ENCODE results near the gene FNTB.
"Not testable (repeated sequence)": the region's sequence is repeated elsewhere in the genome, so short reads cannot be mapped to it uniquely, and the experiment has no call there.

Gene FNTB

GRCh38 chr14:65010211-65010931 lies 23.7 kb downstream of the FNTB start:
- DNase-seq (ENCODE audit: insufficient read length, low spot score), result no peak
- no peak for FAIRE-seq

- FAIRE-seq (no peak), DNase-seq (ENCODE audit: insufficient read length, low spot score) (no peak)
Measured at GRCh38 chr14:65011538-65011937, 24.8 kb downstream of the FNTB start.

GRCh38 chr14:65012353-65012752 lies 25.7 kb downstream of the FNTB start:
- no peak for FAIRE-seq

DNA sequence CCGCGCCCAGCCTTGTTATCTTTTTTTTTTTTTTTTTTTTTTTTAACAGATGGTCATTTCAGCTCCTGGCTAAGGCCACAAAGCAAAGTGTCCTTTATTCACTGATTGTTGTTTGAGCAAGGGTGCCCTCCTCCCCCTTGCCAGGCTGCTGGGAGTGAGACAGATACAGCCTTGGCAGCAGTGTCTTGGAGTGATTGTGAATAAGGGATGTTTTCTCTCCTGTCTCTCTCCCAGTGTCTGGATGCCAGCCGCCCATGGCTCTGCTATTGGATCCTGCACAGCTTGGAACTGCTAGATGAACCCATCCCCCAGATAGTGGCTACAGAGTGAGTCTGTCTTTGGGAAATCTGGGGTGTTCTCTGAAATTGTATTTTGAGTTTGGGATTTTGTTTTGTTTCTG lies 28.7 kb downstream of the FNTB start:
- DNase-seq (ENCODE audit: insufficient read length, low spot score), result no peak
- no peak for FAIRE-seq

More at GRCh38 chr14:65012353-65012752, 25.7 kb downstream of the FNTB start:
- no peak for DNase-seq (ENCODE audit: insufficient read length, low spot score)

DNA sequence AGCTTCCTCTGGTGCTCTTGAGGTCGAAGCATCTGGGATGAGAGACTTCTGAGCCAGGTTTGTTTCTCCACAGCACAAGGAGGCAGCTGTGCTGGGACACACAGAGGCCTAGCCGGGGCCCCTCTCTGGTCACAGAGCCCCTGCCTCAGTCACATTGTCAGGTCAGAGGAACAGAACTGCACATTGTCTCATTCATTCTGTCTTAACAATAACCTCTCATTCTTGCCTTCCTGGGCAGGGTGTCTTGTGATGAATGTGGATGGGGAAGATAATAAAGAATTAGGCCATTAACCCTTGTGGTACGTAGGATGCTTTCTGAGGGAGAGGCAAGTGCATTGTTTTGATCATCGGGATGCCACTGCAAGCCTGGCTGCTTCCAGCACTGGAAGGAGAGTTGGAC lies 29.8 kb downstream of the FNTB start:
- DNase-seq (ENCODE audit: insufficient read length, low spot score) (no peak), FAIRE-seq (peak; percentile 93)

- FAIRE-seq, result peak; percentile 98
- DNase-seq (ENCODE audit: insufficient read length, low spot score), result peak; percentile 98
Measured at GRCh38 chr14:65019944-65020566, 33.4 kb downstream of the FNTB start.

- DNase-seq (ENCODE audit: insufficient read length, low spot score) (no peak), FAIRE-seq (peak; percentile 73)
Measured at GRCh38 chr14:65024957-65025356, 38.3 kb downstream of the FNTB start.

DNA sequence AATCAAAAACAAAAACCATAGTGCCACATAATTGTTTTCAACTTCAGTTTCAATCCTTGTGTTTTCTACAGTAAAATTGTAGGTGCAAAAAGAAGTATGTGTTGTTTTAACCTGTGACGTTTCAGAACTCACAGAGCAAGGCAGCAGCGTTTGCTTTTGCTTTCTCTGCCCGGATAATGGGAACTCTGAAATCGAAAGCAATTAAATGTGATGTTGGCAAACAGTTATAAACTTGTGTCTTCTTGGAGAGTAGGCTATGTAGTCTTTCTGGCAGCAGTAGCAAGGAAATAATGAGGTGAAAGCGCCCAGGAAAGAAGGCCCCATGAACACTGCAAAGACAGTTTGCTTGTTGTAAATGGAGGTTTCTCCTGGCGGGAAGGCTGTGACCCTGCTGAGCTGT lies 39.1 kb downstream of the FNTB start:
- peak; percentile 94 for FAIRE-seq
- no peak for DNase-seq (ENCODE audit: insufficient read length, low spot score)

- FAIRE-seq (no peak), DNase-seq (ENCODE audit: insufficient read length, low spot score) (no peak)
Measured at GRCh38 chr14:65026526-65026925, 39.8 kb downstream of the FNTB start.

GRCh38 chr14:65027127-65027799 lies 40.6 kb downstream of the FNTB start:
- DNase-seq (ENCODE audit: insufficient read length, low spot score) (no peak), FAIRE-seq (peak; percentile 97)

GRCh38 chr14:65028937-65029336 lies 42.2 kb downstream of the FNTB start:
- FAIRE-seq (no peak), DNase-seq (ENCODE audit: insufficient read length, low spot score) (no peak)

DNA sequence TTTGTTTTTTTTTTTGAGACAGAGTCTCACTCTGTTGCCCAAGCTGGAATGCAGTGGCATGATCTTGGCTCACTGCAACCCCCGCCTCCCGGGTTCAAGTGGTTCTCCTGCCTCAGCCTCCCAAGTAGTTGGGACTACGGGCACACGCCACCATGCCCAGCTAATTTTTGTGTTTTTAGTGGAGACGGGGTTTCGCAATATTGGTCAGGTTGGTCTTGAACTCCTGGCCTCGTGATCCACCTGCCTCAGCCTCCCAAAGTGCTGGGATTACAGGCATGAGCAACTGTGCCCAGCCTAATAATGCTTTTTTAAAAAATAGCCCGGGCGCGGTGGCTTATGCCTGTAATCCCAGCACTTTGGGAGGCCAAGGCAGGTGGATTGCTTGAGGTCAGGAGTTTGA lies 44.6 kb downstream of the FNTB start:
- FAIRE-seq; DNase-seq (ENCODE audit: insufficient read length, low spot score): not testable (repeated sequence)

DNA sequence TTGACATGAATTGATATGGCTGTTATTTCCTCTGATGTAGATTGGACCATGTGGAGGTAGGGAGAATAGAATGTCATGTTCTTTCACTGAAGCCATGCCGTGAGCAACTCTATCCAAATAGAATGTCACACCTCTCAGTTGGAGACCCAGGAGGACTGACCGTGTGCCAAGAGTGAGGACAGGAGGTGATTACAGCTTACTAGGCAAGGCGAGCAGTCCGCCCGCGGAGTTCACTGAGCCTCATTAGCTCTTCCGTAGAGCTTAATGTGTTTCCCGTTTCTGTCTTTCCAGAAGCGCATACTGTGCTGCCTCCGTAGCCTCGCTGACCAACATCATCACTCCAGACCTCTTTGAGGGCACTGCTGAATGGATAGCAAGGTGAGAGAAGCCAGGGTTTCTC lies 45.6 kb downstream of the FNTB start:
- peak; percentile 95 for FAIRE-seq
- no peak for DNase-seq (ENCODE audit: insufficient read length, low spot score)

DNA sequence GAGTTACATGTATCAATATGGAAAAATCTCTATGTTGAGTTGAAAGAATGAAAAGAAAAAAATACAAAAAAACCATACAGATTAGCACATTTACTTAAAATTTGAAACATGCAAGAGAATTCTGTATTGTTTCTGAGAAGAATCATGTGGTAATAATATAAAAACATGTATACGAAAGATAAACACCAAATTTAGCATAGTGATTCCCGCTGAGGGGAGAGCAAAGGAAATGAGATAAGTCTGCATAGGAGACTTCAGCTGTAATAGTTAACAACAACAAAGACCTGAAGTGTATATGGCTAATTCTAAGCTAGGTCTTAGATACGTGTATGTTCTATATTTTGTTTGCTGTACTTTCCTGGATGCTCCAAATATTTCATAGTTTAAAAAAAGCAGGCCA lies 46.5 kb downstream of the FNTB start:
- DNase-seq (ENCODE audit: insufficient read length, low spot score) (no peak), FAIRE-seq (peak; percentile 13)

DNA sequence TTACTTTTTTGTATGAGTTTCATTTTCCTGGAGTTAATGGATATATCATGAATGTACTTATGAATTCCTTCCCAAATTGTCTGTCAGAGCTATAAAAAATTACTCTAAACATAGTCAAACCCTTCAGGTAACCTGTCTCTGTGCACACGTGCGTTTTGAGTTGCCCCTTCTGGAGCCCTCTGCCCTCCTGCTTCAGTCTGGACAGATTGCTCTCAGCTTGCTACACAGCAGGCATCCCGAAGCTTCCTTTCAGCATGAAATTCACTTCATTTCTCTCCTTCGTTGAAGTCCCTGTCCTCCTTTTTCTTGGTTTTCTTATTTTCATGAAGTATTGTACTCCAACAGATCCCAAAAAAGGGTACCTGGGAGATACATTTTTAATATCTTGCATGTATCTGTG lies 47.3 kb downstream of the FNTB start:
- FAIRE-seq, result peak; percentile 4
- DNase-seq (ENCODE audit: insufficient read length, low spot score), result no peak

GRCh38 chr14:65035049-65035448 lies 48.4 kb downstream of the FNTB start:
- DNase-seq (ENCODE audit: insufficient read length, low spot score) (no peak), FAIRE-seq (no peak)

DNA sequence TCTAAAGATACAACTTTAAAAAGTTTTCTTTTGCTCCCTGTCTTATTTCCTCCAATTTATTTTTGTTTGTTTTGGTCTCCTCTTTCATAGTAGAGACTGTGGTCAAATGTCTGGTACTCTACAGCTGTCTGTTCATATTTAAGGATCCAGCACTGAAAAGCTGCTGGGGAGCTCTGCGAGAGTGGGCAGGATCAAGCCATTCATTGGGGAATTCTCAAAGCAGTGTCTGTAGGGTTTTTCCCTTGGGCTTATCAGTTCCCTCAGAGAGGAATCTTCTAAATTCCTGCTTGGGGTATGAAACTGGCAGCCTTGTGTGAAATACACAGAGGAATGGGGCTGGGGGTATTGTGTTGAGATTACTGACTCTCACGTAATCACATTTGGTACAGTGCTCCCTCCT lies 52.3 kb downstream of the FNTB start:
- DNase-seq (ENCODE audit: insufficient read length, low spot score), result no peak
- FAIRE-seq, result peak; percentile 84

- FAIRE-seq, result no peak
Measured at GRCh38 chr14:65040666-65041433, 54.2 kb downstream of the FNTB start.

GRCh38 chr14:65041434-65041915 lies 54.8 kb downstream of the FNTB start:
- FAIRE-seq, result peak; percentile 98

More at GRCh38 chr14:65040666-65041433, 54.2 kb downstream of the FNTB start:
- DNase-seq (ENCODE audit: insufficient read length, low spot score), result no peak

GRCh38 chr14:65042296-65042695 lies 55.6 kb downstream of the FNTB start:
- DNase-seq (ENCODE audit: insufficient read length, low spot score) (no peak), FAIRE-seq (peak; percentile 80)

More at GRCh38 chr14:65041434-65041915, 54.8 kb downstream of the FNTB start:
- DNase-seq (ENCODE audit: insufficient read length, low spot score), result no peak

Data from HTR-8/SVneo (cell line).